HG02610 (cell line): ENCODE results near the gene CTNNA1.
"Not testable (repeated sequence)": the region's sequence is repeated elsewhere in the genome, so short reads cannot be mapped to it uniquely, and the experiment has no call there.

Experiments
- ATAC-seq: cut with Tn5 transposase; IDR thresholded peaks from one replicate; pipeline ENCODE4 v1.9.1; 2021; ENCODE audit warnings: mild to moderate bottlenecking, moderate library complexity; ENCODE audit not compliant: unreplicated experiment

Gene CTNNA1

DNA sequence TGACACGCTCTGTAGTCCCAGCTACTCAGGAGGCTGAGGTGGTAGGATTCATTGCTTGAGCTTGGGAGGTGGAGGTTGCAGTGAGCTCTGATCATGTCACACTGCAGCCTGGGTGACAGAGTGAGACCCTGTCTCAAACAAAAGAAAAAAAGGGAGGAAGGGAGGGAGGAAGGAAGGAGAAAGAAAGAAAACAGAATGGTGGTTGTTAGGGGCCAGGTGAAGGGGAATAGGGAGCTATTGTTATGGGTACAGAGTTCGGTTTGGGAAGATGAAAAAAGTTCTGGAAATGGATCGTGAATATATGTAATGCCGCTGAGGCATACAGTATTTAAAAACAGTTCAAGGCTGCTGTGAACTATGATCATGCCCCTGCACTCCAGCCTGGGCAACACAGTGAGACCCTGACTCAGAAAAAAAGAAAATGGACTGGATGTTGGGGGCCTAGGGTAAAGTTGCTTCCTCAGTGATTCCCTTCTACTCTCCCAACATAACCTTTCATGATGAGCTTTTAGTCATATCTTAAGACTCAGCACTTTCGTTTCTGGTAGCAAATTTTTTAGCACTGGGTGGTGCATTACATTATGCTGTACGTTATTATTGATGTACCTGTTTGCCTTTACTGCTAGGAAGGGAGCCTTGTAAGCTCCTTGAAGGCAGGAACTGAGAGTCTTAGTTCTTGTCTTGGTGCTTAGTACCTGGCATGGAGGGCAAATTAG lies 4.0 kb downstream of the CTNNA1 start:
- no peak for ATAC-seq

DNA sequence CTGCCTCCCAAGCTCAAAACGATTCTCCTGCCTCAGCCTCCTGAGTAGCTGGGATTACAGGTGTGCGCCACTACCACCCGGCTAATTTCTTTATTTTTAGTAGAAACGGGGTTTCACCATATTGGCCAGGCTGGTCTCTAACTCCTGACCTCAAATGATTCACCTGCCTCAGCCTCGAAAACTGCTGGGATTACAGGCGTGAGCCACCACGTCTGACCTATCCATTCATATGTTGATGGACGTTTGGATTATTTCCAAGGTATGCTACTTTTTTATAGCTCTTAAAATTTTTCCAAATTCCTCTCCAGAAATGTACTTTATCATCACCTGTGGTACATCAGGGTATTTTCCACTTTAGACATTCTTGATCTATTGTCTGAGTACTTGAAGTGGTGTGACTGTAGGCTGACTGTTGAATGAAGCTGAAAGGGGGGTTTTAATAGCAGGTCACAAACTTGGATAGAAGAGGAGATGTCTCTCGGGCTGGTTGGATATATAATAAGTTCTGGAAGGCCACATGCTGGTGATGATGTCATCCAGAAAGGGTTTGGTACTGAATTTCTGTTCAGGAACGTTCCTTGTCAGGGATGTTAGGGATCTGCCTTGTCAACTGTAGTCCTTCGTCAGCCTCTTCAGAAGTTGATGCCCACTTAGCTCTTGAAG lies 7.4 kb downstream of the CTNNA1 start:
- ATAC-seq: no peak

DNA sequence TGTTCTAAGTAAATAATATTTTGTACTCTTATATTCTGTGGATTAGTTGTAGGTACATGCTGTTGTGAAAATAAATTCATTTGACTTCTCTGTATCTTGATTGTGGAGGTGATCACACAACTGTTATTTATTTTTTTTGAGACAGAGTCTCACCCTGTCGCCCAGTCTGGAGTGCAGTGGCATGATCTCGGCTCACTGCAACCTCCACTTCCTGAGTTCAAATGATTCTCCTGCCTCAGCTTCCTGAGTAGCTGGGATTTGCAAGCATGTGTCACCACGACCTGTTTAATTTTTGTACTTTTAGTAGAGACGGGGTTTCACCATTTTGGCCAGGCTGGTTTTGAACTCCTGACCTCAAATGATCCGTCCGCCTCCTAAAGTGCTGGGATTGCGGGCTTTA lies 7.9 kb downstream of the CTNNA1 start:
- not testable (repeated sequence) for ATAC-seq

DNA sequence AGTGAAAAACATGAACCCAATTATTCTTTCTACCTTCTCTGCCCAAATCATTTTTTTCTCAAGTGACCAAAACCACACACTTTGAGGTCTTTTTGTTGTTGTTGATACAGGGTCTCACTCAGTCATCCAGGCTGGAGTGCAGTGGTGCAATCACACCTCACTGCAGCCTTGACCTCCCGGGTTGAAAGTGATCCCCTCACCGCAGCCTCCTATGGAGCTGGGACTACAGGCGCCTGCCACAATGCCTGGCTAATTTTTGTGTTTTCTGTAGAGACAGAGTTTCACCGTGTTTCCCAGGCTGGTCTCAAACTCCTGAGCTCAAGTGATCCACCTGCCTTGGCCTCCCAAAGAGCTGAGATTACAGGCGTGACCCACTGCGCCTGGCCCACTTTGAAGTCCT lies 8.4 kb downstream of the CTNNA1 start:
- ATAC-seq: not testable (repeated sequence)

DNA sequence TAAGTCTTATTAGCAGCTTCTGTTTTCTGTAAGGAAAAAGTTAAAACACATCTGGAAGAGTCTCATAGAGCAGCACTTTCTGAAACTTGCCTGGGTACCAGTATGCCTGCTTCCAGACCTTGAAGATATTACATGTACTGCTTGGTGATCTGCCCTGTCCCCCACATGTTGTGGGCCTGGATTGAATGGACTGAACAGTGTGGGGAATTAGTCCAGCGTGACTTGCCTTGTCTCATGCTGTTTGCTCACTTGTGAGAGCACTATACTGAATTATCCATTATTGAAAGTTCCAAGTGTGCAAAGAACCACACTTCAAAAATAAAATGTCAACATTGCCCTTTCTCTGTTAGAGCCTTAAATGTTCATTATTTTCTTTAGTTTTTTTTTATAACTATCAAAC lies 8.9 kb downstream of the CTNNA1 start:
- no peak for ATAC-seq

DNA sequence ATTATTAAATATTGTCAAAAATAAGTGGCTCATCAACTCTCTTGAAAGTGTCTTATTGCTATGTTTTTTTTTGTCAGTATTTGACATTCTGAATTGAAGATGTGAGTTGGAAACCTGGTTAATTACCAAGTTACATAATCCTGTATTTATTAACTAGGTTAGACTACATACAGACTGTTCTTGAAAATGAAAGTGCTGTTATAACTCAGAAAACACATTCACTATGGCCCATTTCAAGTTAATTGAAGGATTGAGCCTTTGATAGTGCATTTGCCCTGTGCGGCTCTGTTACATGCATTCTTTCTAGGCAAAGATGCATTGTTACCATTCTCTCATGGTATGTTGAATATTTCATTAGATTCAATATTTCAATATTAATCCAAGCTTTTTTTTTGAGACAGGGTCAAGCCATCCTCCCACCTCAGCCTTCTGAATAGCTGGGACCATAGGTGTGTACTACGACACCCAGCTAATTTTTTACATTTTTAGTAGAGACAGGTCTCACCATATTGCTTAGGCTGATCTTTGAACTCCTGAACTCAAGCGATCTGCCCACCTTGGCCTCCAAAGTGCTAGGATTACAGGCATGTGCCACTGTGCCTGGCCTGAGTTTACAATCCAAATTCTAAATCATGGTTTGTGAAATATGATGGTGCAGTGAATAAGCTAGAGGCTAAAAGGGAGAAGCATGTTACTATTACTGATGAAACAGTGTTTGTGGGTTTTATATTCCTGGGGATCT lies 10.0 kb downstream of the CTNNA1 start:
- no peak for ATAC-seq

DNA sequence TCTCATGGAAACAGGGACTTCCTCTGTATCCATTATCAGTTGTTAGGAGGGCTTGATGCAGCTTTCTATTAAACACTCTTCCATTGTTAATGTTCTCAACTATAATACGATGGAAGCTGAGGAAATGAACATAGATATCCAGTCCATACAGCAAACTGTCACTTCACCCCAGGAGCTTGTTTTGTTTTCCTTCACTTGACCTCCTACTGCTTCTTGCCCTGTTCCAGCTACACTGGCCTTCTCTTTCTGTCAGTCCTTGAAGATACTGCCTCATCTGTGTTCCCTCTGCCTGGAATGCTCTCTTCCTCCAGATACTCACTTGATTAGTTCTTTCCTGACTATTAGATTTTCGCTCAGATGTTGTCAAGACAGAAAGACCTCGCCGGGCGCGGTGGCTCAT lies 17.1 kb downstream of the CTNNA1 start:
- no peak for ATAC-seq

DNA sequence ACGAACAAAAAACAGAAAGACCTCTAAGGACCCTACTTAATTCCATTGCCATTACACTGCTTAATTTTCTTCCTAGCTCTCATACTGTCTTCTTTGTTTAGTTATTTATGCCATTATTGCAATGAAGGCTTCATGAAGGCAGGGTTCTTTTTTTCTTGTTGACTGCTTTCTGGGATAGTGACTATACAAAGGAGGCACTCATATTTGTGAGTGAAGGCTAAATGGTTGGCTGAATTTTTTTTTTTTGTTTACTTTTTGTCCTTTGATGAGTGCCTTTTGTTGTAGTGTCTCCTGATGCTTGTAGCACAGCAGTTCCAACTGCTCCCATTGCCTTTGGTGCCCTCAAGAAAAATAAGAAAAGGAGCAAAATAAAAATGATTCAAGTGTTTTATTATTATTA lies 17.8 kb downstream of the CTNNA1 start:
- ATAC-seq: no peak

DNA sequence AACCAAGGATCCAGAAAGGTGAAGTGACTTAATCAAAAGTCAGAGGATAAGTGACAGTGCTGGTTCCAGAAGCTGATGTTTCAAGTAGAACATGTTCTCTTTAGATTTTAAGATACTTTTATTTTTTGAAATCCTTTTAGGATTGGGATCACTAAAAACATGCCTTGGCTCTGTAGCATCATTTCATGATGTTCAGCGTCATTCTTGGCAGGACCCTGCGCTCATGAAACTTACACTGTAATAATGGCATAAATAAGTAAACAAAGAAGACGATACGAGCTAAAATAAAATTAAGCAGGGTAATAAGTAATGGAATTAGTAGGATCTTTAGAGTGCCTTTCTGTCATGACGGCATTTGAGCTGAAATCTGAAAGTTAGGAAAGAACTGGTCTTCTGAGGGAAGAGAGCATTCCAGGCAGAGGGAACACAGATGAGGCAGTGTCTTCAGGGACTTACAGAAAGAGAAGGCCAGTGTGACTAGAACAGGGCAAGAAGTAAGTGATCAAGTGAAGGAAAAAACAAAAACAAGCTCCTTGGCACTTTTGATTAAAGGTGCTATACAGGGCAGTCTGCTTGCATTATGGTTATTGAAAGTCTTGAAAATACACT lies 19.9 kb downstream of the CTNNA1 start:
- ATAC-seq: no peak

DNA sequence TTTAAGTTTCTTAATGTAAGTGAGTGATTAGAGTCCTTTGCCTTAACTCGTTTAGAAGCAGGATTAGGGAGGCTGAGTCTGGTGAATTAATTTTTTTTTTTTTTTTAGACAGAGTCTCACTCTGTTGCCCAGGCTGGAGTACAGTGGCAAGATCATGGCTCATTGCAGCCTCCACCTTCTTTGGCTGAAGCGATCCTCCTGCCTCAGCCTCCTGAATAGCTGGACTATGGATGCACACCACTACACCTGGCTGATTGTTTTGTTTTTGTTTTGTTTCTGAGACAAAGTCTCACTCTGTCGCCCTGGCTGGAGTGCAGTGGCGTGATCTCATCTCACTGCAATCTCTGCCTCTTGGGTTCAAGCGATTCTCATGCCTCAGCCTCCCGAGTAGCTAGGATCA lies 20.4 kb downstream of the CTNNA1 start:
- ATAC-seq: not testable (repeated sequence)

DNA sequence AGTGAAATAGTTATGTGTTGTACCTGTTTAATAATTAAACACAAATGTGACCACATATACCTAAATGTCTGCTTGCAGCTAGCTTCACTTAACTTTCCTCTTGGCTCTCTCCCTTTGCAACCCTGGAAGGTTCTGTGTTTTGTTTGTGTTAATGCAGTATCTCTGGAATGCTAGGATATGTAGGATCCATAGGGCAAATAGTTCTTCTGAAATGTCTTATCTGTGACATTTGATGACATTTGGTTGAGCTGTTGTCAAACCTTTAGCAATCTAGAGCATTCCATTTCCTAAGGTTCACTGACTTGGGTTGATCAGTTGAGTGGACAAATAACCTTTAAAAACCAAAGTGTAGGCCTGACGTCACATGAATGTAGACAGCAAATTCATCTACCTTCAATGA lies 21.8 kb downstream of the CTNNA1 start:
- ATAC-seq: no peak

DNA sequence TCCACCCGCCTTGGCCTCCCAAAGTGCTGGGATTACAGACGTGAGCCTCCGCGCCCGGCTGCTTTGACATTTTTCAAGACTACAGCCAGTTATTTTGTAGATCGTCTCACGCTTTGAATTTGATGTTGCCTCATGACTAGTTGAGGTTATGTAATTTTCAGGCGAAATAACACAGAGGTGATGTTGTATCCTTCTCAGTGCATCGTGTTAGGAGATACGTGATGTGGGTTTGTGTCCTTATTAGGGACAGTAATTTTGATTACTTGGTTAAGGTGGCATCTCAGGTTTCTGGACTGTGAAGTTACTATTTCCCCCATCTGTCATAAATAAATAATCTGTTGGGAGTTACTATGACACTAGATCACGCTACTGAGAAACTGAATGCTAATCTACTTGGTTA lies 25.0 kb downstream of the CTNNA1 start:
- ATAC-seq: no peak

DNA sequence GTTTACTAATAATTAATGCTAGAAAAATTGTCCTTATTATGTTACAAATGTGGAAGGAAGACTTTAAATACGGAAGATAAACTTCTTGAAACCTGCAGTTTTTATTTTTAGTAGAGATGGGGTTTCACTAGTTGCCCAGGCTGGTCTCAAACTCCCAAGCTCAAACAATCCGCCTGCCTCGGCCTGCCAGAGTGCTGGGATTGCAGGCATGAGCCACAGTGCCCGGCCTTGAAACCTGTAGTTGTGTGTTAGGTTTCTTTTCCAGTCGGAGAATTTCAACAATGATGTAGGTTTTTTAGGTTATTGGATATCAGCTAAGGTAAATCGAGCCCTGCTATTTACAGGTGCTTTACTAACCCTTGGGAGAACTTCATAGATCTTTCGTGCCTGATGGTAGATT lies 30.8 kb downstream of the CTNNA1 start:
- no peak for ATAC-seq

DNA sequence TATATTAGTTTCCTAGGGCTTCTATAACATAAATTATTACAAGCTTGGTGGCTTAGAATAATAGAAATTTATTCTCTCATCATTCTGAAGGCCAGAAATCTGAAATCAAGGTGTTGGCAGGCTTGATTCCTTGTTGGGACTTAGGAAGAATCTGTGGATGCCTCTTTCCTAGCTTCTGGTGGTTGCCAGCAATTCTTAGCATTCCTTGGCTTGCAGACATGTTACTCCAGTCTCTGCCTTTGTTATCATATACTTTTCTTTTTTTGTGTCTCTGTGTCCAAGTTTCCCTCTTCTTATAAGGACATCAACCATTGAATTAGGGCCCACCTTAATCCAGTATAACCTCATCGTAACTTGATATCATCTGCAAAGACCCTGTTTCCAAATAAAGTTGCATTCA lies 31.4 kb downstream of the CTNNA1 start:
- ATAC-seq: no peak

DNA sequence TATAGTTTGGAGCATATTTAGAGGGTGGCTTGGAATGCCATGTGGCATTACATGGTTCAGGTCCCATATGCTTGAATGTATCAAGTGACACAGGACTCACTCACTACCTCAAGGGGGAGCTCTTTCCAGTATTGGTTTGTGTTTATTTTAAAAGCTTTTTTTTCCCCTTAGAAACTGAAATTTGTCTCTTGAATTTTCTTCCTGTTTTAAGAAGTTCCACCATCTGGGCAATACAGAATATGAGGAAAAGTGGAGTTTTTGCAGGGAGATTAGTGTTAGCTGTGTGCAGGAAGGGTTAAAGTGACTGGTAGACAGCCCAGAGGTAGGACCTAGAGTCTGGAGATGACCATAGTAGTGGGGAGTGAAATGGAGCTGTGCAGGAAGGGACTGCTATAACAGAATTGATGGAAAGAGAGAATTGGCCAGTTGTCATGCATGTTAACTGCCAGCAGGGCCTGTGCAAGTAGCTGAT lies 36.6 kb downstream of the CTNNA1 start:
- ATAC-seq: no peak

DNA sequence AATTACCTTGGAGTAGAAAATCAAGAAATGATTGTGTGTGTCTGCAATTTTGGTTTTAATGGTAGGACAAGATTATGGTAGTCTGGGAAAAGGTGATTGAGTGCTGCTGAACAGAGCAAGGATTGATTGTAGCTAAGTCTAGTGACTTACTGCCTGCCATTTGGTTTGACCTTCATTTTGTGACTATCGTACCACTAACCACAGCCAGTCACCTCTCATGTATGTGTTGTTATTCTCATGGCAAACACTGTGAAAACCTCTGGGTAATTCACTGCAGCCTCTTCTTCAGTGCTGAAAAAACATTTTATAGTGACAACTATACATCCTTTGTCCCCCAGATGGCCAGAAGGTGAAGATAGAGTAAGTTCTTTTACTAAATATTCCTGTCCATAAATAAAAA lies 37.5 kb downstream of the CTNNA1 start:
- ATAC-seq: no peak

DNA sequence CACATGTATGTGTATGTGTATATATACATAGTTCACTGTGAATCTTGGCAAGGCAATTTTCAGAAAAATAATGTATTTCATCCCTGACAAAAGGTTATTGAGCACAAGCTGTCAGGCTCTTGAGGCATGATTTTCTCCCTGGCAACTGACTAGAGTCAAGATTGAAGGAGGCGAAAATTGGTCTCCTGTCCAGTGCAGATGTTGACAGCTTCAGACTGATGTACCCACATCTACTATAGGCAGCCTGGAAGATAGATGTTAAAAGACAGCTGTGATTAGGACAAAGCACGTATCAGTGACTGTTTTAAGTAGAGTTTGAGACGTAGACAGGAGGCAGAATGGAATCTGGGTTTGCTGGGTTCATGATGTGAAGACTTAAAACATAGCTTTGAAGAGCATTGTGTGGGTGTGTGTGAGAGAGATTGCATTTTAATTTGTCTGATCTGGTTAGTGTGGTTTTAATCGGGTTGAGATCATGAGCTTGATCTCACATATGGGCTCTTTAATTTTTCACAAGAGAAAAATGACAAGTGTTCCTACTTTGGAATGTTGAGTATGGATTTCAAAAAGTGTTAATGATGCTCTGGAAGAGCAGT lies 39.1 kb downstream of the CTNNA1 start:
- ATAC-seq: no peak

DNA sequence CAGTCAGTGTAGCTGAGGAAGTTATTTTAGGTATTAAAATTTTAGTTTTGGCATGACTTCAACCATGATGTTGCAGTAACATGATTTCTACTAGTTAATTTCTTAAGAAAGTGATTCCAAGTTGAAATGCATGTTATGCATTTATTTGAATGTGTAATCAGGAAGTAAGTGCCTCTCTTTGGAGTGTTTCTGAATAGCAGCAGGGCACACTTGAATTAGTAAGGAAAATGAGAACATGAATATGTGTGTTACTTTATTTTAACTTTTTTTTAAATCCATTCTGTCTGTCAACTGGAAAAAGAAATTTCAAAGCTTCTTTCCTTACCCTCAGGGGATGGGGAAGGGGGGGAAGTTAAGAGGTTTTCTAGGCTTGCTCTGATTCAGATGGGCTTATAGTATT lies 40.4 kb downstream of the CTNNA1 start:
- no peak for ATAC-seq

DNA sequence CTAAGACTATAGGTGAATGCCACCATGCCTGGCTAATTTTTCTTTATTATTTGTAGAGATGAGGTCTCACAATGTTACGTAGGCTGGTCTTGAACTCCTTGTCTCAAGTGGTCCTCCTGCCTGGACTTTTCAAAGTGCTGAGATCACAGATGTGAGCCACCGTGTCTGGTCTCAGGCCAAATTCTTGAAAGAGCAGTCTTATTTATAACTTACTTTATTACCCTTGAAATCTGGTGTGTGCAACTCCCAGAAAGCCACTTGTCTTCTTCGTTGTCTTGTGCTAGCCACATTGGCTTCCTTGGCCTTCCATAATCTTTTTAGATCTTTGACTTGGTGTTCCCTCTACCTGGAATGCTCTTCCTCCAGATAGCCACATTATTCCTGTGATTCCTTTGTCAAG lies 50.1 kb downstream of the CTNNA1 start:
- no peak for ATAC-seq

DNA sequence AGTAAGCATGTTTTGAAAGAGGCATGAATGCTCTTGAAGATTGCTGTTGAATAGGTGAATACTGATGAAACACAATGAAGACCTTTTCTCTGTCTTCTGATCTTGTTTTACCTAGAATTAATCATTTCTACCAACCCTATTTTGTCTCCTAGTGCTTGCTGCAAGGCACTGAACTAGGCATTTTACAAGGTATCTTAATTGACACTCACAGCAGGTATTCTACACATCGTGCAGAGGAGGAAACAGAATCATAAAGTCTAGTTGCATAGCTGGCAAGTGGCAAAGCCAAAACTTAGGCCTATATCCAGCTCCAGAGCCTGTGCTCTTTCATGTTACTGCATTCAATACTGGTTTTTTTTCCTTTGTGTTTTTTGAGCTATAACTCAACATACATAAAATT lies 50.7 kb downstream of the CTNNA1 start:
- ATAC-seq: no peak

DNA sequence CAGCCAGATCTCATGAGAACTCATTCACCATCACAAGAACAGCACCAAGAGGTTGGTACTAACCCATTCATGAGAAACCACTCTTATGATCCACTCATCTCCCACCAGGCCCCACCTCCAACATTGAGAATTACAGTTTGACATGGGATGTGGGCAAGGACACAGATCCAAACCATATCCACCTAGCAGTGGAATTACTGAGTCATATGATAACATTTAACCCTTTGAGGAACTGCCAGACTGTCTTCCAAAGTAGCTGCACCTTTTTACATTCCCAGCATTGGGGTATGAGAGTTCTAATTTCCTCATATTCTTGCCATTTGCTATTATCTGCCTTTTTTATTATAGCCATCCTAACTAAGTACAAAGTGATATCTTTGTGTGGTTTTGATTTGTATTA lies 51.9 kb downstream of the CTNNA1 start:
- ATAC-seq: no peak
